Endothelial cell of umbilical vein (primary cell): ENCODE results near the gene AP2A2. TPM values are rescaled to one million over a fixed set of nuclear protein-coding genes. Genes with fewer than 3 reads are reported as not detected.

ENCODE experiments used
- BruUV-seq: library from RNA; stranded (reverse); fragments of 400-500 nt; replicated peaks from 2 replicates; lab custom pipeline; 2021; lab: Mats Ljungman, UMichigan
- CTCF ChIA-PET: fragments of 300-600, 350-600 bp; sonication (Branson Sonifier 250); formaldehyde crosslinking; loops from one replicate; lab custom pipeline; 2021; ENCODE audit warnings: antibody characterized with exemption, inconsistent platforms; lab: Charles Lee
- POLR2A ChIA-PET: fragments of 300-600, 350-600 bp; sonication (Branson Sonifier 250); formaldehyde crosslinking; loops from one replicate; lab custom pipeline; 2021; ENCODE audit warnings: antibody characterized with exemption, inconsistent platforms; lab: Charles Lee
- DNase-seq: peaks from one replicate; pipeline ENCODE4 v3.0.0-alpha.2; 2011; ENCODE audit warnings: low read depth, low spot score
- FAIRE-seq: peaks from 2 replicates; lab custom pipeline; 2011; peaks lifted over from hg19 to GRCh38; lab: Jason Lieb, UNC
- H2AFZ ChIP-seq: 2 replicates; pipeline ENCODE4 v1.6.0; 2012; ENCODE audit warnings: low read depth, low read length, control low read depth, inconsistent platforms
- H3K27ac ChIP-seq: 2 replicates; pipeline ENCODE4 v1.5.1; 2011; ENCODE audit warnings: low read depth, mild to moderate bottlenecking, control low read depth, low read length, moderate library complexity; ENCODE audit not compliant: insufficient read depth
- H3K27me3 ChIP-seq, 2 experiments: 2 replicates each; pipeline versions ENCODE4 v1.6.0 to v1.6.1; 2011; ENCODE audit warnings: low read length in 2 of 2, mixed read lengths in 1 of 2; ENCODE audit not compliant: control insufficient read depth in 2 of 2, insufficient read depth in 2 of 2
- H3K36me3 ChIP-seq, 2 experiments: 2 replicates in 1 of 2; 3 replicates in 1 of 2; pipeline ENCODE4 v1.5.1; 2011; ENCODE audit warnings: low read length in 2 of 2, mild to moderate bottlenecking in 1 of 2, moderate library complexity in 1 of 2; ENCODE audit not compliant: control insufficient read depth in 2 of 2, insufficient read depth in 2 of 2; ENCODE audit errors: extremely low read depth in 1 of 2
- H3K4me1 ChIP-seq: 3 replicates; pipeline ENCODE4 v1.5.1; 2011; ENCODE audit warnings: mild to moderate bottlenecking, low read length; ENCODE audit not compliant: control insufficient read depth, insufficient read depth; ENCODE audit errors: extremely low read depth
- H3K4me2 ChIP-seq: 2 replicates; pipeline ENCODE4 v1.6.1; 2011; ENCODE audit warnings: low read length, control low read depth, mixed read lengths; ENCODE audit not compliant: insufficient read depth
- H3K4me3 ChIP-seq, 3 experiments: fragments of 200-600 bp in 1 of 3; sonication (generic), shearing (Covaris generic) in 1 of 3; replicated peaks in 1 of 3; 2 replicates each; pipeline ENCODE4 v1.5.1; 2011 to 2016; ENCODE audit warnings: control low read depth in 3 of 3, low read length in 3 of 3, mild to moderate bottlenecking in 2 of 3, inconsistent platforms in 1 of 3, low read depth in 1 of 3, moderate library complexity in 1 of 3; ENCODE audit not compliant: insufficient read depth in 1 of 3
- H3K79me2 ChIP-seq: 2 replicates; pipeline ENCODE4 v1.6.0; 2012; ENCODE audit warnings: low read length, inconsistent platforms; ENCODE audit not compliant: control insufficient read depth, insufficient read depth
- H3K9ac ChIP-seq: replicated peaks from 2 replicates; pipeline ENCODE3; 2011; ENCODE audit warnings: low read length, control low read depth; ENCODE audit not compliant: insufficient read depth; ENCODE audit errors: extremely low read depth
- H3K9me1 ChIP-seq: replicated peaks from 3 replicates; pipeline ENCODE4 v1.6.0; 2011; ENCODE audit warnings: mild to moderate bottlenecking, low read length; ENCODE audit not compliant: control insufficient read depth, insufficient read depth; ENCODE audit errors: extremely low read depth
- H3K9me3 ChIP-seq: replicated peaks from 2 replicates; pipeline ENCODE4 v1.5.1; 2012; ENCODE audit warnings: low read length, inconsistent platforms; ENCODE audit not compliant: control insufficient read depth, insufficient read depth
- H4K20me1 ChIP-seq: replicated peaks from 2 replicates; pipeline ENCODE3; 2011; ENCODE audit warnings: mild to moderate bottlenecking, low read length; ENCODE audit not compliant: control insufficient read depth, insufficient read depth; ENCODE audit errors: extremely low read depth
- CTCF ChIP-seq, 2 donors: IDR thresholded peaks; 1 replicate in 1 of 2; 2 replicates in 1 of 2; pipeline ENCODE4 v1.5.1; 2011; ENCODE audit warnings: low read length in 2 of 2, mild to moderate bottlenecking in 2 of 2, moderate library complexity in 2 of 2, control low read depth in 1 of 2, inconsistent platforms in 1 of 2, low read depth in 1 of 2; ENCODE audit not compliant: insufficient read depth in 1 of 2; ENCODE audit errors: extremely low read depth in 1 of 2
- EZH2 ChIP-seq: IDR thresholded peaks from 2 replicates; pipeline ENCODE4 v1.6.1; 2012; ENCODE audit warnings: borderline replicate concordance, low read depth, mild to moderate bottlenecking, moderate library complexity, low read length, inconsistent platforms; ENCODE audit not compliant: severe bottlenecking
- FOS ChIP-seq: IDR thresholded peaks from 2 replicates; pipeline ENCODE4 v1.6.1; 2011; ENCODE audit warnings: mild to moderate bottlenecking, low read length, moderate library complexity, borderline replicate concordance; ENCODE audit not compliant: insufficient read depth
- GATA2 ChIP-seq: IDR thresholded peaks from 2 replicates; pipeline ENCODE4 v1.7.0; 2011; ENCODE audit warnings: low read depth, mild to moderate bottlenecking, moderate library complexity, mixed read lengths, low read length; ENCODE audit not compliant: insufficient read length, insufficient read depth
- JUN ChIP-seq: IDR thresholded peaks from 2 replicates; pipeline ENCODE4 v1.6.1; 2011; ENCODE audit warnings: borderline replicate concordance, low read depth; ENCODE audit not compliant: insufficient read length, insufficient read depth
- MYC ChIP-seq: IDR thresholded peaks from one replicate; pipeline ENCODE4 v1.6.1; 2011; ENCODE audit warnings: mild to moderate bottlenecking, low read depth, low read length
- POLR2A ChIP-seq: IDR thresholded peaks from 2 replicates; pipeline ENCODE4 v1.6.1; 2012; ENCODE audit warnings: low read depth, mild to moderate bottlenecking, control low read depth, low read length
- POLR2AphosphoS5 ChIP-seq: IDR thresholded peaks from 2 replicates; pipeline ENCODE4 v1.6.1; 2012; ENCODE audit warnings: low read depth, mild to moderate bottlenecking, control low read depth, low read length, moderate library complexity; ENCODE audit not compliant: insufficient read depth
- dilution Hi-C: fragments of 300-500 bp; cut with MboI; formaldehyde crosslinking; loops from one replicate; pipeline ENCODE4 v1.15.0; 2019; ENCODE audit warnings: low sequenced_read_pairs; ENCODE audit not compliant: extremely low pct_ligation_motif_present
- intact Hi-C: fragments of 100-400 bp; cut with micrococcal nuclease; formaldehyde crosslinking; loops from one replicate; pipeline ENCODE4 v1.10.0; 2022
- polyA plus RNA-seq, 4 experiments: library from polyadenylated mRNA; depleted of rRNA in 3 of 4; stranded (reverse) in 3 of 4; unstranded in 1 of 4; fragments of >200 nt; gene quantifications; 2 replicates each; pipeline versions ENCODE4 v1.2.1 to v1.2.3, GENCODE V29; 2011 to 2012; ENCODE audit warnings: missing spikeins in 1 of 4
- total RNA-seq: library from RNA; stranded (reverse); gene quantifications from 2 replicates; pipeline ENCODE4 v1.2.3, GENCODE V29; 2021
- TF ChIP-seq, protein P1 (sequence below): IDR thresholded peaks from 2 replicates; pipeline ENCODE4 v1.6.1; 2011; ENCODE audit not compliant: insufficient read depth, insufficient read length

Gene AP2A2
- total and polyA plus RNA-seq, 2 donors (not counting 3 experiments of a cell fraction or from before 2014, with no cell fraction given), result 89.5 to 92.6 TPM

- FAIRE-seq (no peak), DNase-seq (no peak)
- Histone ChIP-seq H3K36me3 (peaks cover 17 to 66% of the 10 kb centered on the region in 2 experiments), H3K9ac (no peak overlapping the region), H3K4me3 (no peak overlapping the region), H3K27me3 (no peaks in the 10 kb centered on the region), H2AFZ (no peak overlapping the region), H3K4me1 (no peaks in the 10 kb centered on the region), H3K27ac (no peak overlapping the region), H3K79me2 (peaks cover 2% of the 10 kb centered on the region), H4K20me1 (no peaks in the 10 kb centered on the region), H3K4me2 (no peak overlapping the region), H3K9me3 (no peaks in the 10 kb centered on the region), H3K9me1 (no peaks in the 10 kb centered on the region)
- TF ChIP-seq EZH2 (no peak), FOS (no peak)
- ChIA-PET CTCF (no interaction called here), POLR2A (no interaction called here)
- dilution Hi-C loops, result no loop called here
- intact Hi-C loops, result no loop called here
- BruUV-seq, result no TSS peak
Measured at GRCh38 chr11:990101-990500, 64.4 kb downstream of the AP2A2 start.

DNA sequence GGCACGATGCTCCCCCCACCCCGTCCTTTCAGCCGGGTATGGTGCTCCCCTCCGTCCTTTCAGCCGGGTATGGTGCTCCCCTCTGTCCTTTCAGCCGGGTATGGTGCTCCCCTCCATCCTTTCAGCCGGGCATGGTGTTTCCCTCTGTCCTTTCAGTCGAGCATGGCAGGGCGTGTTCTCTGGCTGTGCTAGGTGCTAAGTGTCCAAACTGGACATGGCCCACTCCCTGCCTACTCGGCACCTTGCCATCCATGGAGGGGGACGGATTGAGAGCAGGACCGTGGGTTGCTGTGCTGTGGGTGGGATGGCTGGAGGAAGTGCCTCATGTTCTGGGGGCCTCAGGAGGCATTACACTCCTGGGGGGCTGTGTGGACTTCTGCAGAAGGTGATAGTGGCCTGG lies 65.4 kb downstream of the AP2A2 start:
- CTCF ChIA-PET, result no interaction called here
- Histone ChIP-seq H3K9me1 (no peaks in the 10 kb centered on the region), H3K4me3 (no peak overlapping the region), H3K4me1 (no peaks in the 10 kb centered on the region), H3K9ac (no peak overlapping the region), H3K36me3 (peaks cover 17 to 61% of the 10 kb centered on the region in 2 experiments), H3K27ac (no peak overlapping the region), H3K79me2 (peaks cover 2% of the 10 kb centered on the region), H3K27me3 (no peaks in the 10 kb centered on the region), H2AFZ (no peak overlapping the region), H3K4me2 (no peak overlapping the region), H3K9me3 (no peaks in the 10 kb centered on the region), H4K20me1 (no peaks in the 10 kb centered on the region)
- POLR2A ChIA-PET, result no interaction called here
- no TSS peak for BruUV-seq
- FAIRE-seq (no peak), DNase-seq (no peak)
- dilution Hi-C loops (no loop called here), intact Hi-C loops (no loop called here)
- TF ChIP-seq POLR2AphosphoS5 (no peak), JUN (no peak), EZH2 (no peak), CTCF (IDR thresholded peaks at IDR 0.05; ENCODE audit: extremely low read depth in 1 of 2, insufficient read depth in 1 of 2, low read depth in 1 of 2, low read length in 2 of 2) (no peak), GATA2 (no peak), FOS (no peak), POLR2A (no peak), MYC (no peak)
- TF ChIP-seq, protein P1, sequence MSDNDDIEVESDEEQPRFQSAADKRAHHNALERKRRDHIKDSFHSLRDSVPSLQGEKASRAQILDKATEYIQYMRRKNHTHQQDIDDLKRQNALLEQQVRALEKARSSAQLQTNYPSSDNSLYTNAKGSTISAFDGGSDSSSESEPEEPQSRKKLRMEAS, result no peak
